NCI-H748 (cell line): Measurements from ENCODE around the gene MAML3.

Experiments used
- DNase-seq: peaks from one replicate; lab custom pipeline; 2025; ENCODE audit not compliant: unreplicated experiment; lab: John Stamatoyannopoulos, UW

The MAML3 gene

DNA sequence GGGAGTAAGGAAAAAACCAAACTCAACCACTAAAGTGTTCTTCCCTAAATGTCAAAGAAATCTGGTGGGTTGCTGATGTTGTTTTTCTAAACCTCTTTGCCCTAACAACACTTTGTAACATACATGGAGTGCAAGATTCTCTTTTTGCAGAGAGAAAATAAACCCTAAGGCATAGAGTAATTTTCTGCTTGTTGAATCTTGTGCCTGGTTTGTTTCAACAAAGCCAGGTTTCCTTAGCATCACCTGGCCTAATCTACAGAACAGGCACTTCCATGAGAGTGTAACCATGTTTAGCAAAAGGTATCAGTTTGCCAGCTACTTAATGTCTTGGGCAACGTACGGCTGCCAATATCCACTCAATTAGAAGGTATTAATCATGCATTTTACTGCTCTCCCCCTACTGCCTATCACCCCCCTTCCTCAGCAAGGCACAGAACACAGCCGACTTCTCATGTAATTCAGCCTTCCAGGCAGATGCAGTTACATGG lies 219.2 kb downstream of the MAML3 start:
- peak; percentile 61 for DNase-seq

DNA sequence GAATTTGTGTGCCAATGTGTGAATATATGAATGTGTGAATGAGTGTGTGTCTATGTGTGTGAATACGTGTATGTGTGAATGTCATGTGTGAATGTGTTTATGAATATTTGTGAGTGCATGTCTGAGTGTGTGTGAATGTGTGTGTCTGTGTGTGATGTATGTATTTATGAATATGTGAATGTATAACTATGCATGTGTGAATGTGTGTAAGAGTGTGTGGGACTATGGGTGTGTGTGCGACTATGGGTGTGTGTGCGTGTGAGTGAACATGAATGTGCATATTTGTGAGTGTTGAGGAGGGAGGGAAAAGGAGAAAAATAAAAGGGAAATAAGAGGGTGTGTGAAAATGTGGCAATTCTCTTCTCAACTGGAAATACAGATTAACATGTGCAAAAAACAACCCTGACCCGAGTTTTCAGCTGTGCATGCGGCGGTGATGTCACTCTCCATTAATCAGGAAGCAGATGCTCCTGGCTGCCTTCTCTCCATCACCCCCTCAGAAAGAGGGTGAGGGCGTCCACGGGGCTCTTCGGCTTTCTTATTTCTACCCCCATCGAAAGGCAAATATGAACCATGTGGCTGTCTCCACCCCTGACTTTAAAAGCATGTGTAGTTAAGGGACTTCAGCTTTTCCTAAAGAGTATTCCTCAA lies 219.8 kb downstream of the MAML3 start:
- DNase-seq, result no peak

- DNase-seq, result no peak
Observed at GRCh38 chr4:139933541-139933940, 220.4 kb downstream of the MAML3 start.

DNA sequence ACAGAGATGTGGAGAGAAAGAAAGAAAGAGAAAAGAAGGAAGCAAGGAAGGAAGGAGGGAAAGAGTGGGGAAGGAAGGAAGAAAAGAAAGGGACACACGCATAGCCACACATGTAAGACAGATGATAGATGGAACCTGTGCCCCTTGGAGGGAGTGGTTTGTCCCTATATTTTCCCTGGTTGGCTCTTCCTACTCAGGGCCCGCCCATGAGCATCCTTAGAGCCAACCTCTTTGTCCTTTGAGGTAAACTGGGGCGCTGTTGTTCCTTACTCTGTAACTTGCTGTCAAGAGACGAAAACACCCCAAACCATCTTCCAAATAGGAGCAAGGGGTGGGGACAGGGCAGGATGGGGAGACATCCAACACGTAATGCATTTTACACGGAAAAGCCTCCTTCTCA lies 220.9 kb downstream of the MAML3 start:
- DNase-seq, result no peak

DNA sequence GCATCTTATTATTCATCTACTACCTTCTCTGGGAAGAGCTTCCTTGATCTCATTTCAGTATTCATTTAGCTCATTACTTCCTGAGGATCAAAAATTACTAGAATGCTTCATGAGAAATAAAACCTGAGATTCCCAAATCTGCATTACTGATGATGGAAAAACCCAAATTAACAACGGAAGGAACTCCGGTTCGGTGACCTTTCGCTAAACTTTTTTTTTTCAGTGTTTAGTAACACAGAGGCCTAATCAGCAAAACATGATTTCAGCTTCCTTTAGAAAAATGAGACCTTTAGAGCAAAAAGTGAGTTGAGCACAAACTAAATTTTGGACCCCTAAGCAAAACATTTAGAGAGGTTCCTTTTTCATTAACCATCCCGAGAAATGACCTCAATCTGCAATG lies 229.2 kb downstream of the MAML3 start:
- DNase-seq, result no peak

DNA sequence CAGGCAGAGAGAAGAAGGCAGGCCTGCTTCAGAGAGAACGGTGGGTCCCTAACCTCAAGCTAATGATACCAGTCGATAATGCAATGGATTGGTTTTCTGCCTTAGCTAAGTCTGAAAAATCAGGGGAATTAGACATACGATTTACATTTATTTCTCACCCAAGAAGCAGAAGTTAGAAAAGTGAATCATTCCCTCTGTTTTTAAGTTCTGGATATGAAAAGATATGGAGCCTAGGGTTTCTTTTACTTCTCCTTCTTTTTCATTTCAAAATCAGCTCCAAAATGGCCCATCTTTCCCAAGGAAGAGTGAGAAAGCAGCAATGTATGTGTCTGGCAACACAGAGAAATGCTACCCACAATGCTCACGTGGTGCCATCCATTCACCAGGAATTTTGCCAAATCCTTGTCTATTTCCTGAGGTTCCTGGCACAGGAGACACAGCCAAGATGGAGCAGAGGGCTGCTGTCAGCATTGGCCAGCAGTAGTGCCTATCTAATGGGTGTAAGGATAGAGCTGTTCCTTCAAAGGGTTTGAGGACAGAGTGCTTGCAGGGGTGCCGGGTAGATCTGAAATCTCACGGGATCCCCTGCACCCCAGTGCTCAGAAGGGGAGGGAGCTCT lies 231.5 kb downstream of the MAML3 start:
- DNase-seq, result no peak

- DNase-seq, result peak; percentile 95
Observed at GRCh38 chr4:139921429-139922184, 232.4 kb downstream of the MAML3 start.

GRCh38 chr4:139920486-139921002 lies 233.4 kb downstream of the MAML3 start:
- no peak for DNase-seq

DNA sequence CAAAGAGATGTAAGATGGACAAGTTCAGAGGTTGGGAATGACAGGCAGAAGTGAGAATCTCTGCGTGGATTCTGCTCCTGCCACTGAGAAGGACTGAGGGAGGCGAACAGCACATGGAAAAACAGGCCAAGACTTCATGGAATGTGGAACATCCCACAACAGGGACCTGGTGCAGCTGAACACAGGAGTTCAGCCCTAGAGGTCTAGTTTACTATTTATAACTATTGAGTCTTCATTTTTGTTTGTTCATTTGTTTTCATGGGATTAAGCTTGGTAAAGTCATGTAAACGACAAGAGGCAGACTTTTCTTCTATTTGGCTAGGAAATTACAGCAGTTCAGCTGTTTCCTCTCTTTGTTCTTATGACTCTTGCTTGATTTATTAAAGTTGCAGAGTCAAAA lies 234.5 kb downstream of the MAML3 start:
- DNase-seq, result no peak

DNA sequence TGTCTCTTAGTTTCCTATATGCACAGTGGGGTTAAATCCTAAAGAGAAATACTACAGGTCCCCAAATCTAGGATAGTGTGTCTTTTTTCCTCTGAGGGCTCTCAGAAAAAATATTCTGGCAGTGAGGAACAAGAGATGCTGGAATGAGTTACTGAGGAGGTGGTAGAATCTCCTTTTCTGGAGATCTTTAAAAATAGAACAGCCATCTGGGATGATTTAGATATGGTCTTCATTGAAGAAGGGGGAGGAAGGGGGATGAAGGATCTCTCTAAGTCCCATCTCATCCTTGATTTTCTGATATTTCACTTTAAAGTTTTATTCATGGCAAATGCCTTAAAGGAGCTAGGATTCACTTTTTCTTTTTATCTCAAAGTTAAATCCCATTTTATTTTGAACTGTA lies 235.0 kb downstream of the MAML3 start:
- DNase-seq, result no peak

GRCh38 chr4:139918591-139918990 lies 235.4 kb downstream of the MAML3 start:
- DNase-seq, result no peak

GRCh38 chr4:139917896-139918295 lies 236.1 kb downstream of the MAML3 start:
- DNase-seq, result no peak

DNA sequence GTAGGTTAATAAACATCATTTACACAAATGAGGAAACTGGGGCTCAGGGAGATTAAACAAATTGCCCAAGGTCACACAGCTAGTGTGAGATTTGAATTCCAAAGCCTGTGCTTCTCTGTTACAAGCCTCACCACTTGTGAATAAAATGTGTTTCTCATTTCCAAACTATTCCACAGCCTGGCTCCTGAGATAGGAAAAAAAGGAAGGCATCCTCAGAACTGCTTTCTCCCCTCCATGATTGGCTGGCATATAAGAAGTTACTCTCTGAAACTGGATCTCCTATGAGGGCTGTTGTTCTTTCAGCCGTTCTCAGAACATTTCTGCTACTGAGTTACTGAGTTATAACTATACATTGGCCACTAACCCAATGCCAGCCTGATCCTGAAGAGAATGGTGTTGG lies 237.9 kb downstream of the MAML3 start:
- no peak for DNase-seq

DNA sequence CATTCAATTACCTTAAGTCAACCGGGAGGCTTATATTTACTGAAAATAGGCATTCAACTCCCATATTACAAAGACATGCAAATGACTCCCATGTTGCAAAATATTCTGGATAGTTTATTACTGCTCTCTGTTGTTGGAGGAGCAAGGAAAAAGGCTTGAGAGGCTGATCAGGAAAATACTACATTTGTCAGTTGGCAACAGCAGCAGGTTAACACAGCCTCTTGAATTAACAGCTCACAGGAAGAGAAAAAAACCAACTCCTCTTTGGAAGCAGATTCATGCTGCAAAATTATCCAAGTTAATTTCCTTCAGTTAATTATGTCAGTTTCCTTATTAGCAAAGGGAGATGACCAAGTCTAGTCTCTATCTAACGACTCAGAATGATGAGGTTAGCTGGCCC lies 238.9 kb downstream of the MAML3 start:
- DNase-seq, result no peak

DNA sequence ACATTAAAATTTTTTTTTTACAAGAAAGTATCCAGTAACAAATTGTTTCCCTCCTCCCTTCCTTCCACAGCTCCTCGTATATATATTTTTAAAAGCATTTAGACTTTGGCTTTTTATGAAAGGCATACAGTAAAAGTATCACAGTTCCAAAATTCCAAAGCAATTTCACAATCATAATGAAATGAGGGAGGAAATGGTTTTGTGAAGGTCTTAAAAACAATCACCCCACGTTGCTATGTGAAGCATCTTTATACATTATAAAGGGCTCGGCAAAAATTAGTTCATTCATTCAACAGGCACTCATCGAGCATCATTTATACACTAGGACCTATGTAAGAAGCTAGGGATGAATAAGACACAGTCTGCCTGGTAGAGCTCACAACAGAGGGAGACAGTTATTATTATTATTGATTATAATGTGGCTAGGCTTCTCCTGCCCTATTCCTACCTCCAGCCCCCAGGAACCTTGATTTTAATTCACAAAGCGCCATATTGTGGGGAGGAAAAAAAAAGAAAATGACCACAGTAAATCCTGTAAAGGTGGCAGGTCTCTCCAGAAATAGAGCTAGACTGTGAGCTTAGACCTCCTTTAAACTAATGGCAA lies 239.9 kb downstream of the MAML3 start:
- DNase-seq, result no peak

DNA sequence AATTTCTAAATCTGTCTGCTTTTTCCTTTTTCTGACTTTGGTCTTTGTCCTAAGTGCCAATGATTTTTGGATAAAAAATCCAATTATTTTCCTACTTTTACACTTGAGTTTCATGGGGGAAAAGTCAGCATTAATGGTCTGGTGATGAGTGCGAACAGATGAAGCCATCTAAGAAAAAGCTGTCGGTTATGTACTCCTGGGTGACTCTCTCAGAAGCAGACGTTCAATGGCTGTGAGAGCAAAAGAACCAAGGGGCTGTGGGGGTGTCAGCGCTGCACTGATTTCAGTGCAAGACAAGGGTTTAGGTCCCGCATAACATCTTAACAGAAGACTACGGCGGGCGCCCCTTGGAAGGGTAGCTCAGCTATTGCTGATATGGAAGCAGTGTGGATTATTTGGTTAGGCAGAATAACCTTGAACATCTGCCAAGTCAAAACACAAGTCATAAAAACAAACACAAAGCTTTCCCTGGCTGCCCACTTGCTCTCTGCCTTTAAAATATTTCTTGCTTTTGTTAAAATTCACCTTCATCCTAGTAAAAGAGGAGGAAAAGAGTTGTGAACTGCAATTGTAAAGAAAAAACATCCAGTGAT lies 240.5 kb downstream of the MAML3 start:
- DNase-seq, result peak; percentile 9

DNA sequence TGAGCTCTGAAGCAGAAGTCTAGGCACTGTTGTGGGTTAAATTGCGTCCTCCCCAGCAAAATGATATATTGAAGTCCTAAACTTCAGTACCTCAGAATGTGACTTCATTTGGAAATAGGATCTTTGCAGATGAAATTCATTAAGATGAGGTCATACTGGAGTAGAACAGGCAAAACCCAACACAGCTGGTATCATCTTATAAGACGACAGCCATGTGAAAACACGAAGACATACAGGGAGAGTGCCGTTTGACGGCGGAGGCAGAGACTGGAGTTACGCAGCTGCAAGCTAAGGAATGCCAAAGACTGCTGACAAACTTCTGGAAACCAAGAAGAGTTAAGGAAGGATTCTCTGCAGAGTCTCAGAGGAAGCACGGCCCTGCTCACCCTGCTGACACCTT lies 241.5 kb downstream of the MAML3 start:
- no peak for DNase-seq

GRCh38 chr4:139910106-139910505 lies 243.9 kb downstream of the MAML3 start:
- DNase-seq, result no peak

DNA sequence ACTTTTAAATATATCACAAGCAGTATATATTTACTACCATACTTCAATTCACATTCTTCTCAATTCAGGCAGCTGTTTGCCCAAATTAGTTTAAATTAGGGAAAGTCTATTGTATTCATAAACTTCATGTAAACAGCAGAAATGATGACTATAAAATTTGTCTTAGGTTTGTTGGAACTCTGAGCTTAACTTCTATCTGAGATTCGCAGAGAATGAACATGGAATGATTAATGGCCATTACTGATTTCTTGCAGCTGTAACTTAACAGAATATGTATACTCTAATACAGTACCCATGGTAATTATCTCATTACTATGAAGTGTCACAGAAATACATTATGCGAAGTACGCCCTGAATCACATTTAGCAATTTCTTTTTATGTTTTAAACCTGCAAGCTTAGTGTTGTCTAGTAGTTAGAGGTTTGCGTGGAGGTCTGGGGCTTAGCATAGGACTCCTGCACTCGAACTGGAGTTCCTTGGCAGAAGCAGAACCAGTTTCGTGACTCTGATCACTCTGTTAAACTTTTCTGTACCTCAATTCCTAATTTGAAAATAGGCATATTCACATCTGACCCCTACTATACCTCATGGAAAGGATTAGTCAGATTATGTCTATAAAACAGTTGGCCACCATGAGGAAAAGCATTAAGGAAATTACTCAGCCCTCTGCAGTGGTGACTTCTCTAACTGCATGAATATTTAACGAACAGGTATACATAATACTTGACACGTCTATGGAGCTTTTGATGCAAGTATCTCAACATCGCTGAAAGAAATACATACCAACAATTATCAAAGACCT lies 245.1 kb downstream of the MAML3 start:
- no peak for DNase-seq
